GM12878 (cell line): Measurements from ENCODE around the gene PRDM1.

Source experiments
- ASH2L ChIP-seq: fragments of 300-600, 200-600 bp; sonication (generic); IDR thresholded peaks from 2 replicates; pipeline ENCODE4 v1.6.1; 2017; ENCODE audit warnings: low read depth, mild to moderate bottlenecking, borderline replicate concordance
- FOXM1 ChIP-seq: IDR thresholded peaks from 2 replicates; pipeline ENCODE4 v1.6.1; 2012; ENCODE audit warnings: low read depth, mild to moderate bottlenecking, inconsistent platforms, low read length, moderate library complexity
- MXI1 ChIP-seq: fragments of 150-350 bp; IDR thresholded peaks from 2 replicates; pipeline ENCODE4 v1.6.1; 2011; ENCODE audit warnings: low read depth, mild to moderate bottlenecking, inconsistent platforms, low read length, improper control_type of control experiment
- NRF1 ChIP-seq: conservative IDR thresholded peaks from 2 replicates; pipeline ENCODE4 v1.6.1; 2011; ENCODE audit warnings: mild to moderate bottlenecking, low read depth, low read length, improper control_type of control experiment
- POLR2A ChIP-seq: IDR thresholded peaks from 2 replicates; pipeline ENCODE4 v1.6.1; 2011; ENCODE audit warnings: low read depth, mild to moderate bottlenecking, low read length
- POLR2AphosphoS5 ChIP-seq: IDR thresholded peaks from 2 replicates; pipeline ENCODE4 v1.6.1; 2011; ENCODE audit warnings: mild to moderate bottlenecking, low read length, inconsistent platforms
- RAD21 ChIP-seq: IDR thresholded peaks from 2 replicates; pipeline ENCODE4 v1.6.1; 2011; ENCODE audit warnings: mild to moderate bottlenecking, low read depth, low read length, moderate library complexity; ENCODE audit not compliant: insufficient read depth
- SMAD1 ChIP-seq: fragments of 450-650 bp; IDR thresholded peaks from 2 replicates; pipeline ENCODE4 v1.6.1; 2018; ENCODE audit warnings: mild to moderate bottlenecking, low read depth; ENCODE audit not compliant: partially characterized antibody
- TAF1 ChIP-seq: IDR thresholded peaks from 2 replicates; pipeline ENCODE4 v1.6.1; 2011; ENCODE audit warnings: mild to moderate bottlenecking, low read depth, low read length, borderline replicate concordance
- YY1 ChIP-seq: IDR thresholded peaks from 2 replicates; pipeline ENCODE4 v1.6.1; 2011; ENCODE audit warnings: low read depth, mild to moderate bottlenecking, low read length
- TF ChIP-seq, protein P1 (sequence below), 3 experiments: IDR thresholded peaks in 2 of 3; conservative IDR thresholded peaks in 1 of 3; 2 replicates each; pipeline ENCODE4 v1.5.1; 2011; ENCODE audit warnings: low read depth in 3 of 3, low read length in 3 of 3, mild to moderate bottlenecking in 3 of 3, control low read depth in 2 of 3, moderate library complexity in 2 of 3, inconsistent platforms in 1 of 3, mixed read lengths in 1 of 3; ENCODE audit not compliant: control insufficient read depth in 2 of 3, insufficient read depth in 1 of 3; ENCODE audit errors: extremely low read depth in 1 of 3
- TF ChIP-seq, protein P2 (sequence below): fragments of 450-650 bp; formaldehyde crosslinking; IDR thresholded peaks from 2 replicates; pipeline ENCODE4 v1.4.0; 2022; ENCODE audit warnings: mild to moderate bottlenecking, moderate library complexity

DNA sequence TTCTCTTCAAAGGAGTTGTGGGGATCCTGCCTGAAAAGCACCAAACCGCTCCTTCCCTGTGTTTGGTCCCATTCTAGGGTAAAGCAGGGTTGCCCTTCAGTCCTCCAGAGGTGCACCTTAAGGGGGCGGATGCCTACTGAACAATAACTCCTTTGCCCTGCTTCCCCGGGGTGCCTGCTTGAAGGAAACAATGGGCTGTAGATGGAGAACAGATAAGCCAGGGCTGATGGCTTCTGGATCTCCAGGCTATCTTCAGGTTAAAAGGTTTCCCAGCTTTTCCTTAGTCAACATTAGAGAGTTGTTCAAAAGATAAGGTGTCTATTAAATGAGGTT is 5.4 kb upstream of the PRDM1 start:
- no peak for TF ChIP-seq POLR2AphosphoS5
- TF ChIP-seq, protein P1, sequence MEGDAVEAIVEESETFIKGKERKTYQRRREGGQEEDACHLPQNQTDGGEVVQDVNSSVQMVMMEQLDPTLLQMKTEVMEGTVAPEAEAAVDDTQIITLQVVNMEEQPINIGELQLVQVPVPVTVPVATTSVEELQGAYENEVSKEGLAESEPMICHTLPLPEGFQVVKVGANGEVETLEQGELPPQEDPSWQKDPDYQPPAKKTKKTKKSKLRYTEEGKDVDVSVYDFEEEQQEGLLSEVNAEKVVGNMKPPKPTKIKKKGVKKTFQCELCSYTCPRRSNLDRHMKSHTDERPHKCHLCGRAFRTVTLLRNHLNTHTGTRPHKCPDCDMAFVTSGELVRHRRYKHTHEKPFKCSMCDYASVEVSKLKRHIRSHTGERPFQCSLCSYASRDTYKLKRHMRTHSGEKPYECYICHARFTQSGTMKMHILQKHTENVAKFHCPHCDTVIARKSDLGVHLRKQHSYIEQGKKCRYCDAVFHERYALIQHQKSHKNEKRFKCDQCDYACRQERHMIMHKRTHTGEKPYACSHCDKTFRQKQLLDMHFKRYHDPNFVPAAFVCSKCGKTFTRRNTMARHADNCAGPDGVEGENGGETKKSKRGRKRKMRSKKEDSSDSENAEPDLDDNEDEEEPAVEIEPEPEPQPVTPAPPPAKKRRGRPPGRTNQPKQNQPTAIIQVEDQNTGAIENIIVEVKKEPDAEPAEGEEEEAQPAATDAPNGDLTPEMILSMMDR (IDR thresholded peaks at IDR 0.05 in 2 of 3, conservative IDR thresholded peaks at IDR 0.05 in 1 of 3; ENCODE audit: control insufficient read depth in 2 of 3, extremely low read depth in 1 of 3, insufficient read depth in 1 of 3, low read depth in 3 of 3, low read length in 3 of 3): no peak
- TF ChIP-seq ASH2L: no peak
- TF ChIP-seq TAF1: no peak
- TF ChIP-seq POLR2A: no peak
- TF ChIP-seq SMAD1: no peak
- no peak for TF ChIP-seq RAD21
- TF ChIP-seq YY1: no peak
- TF ChIP-seq FOXM1: no peak
- TF ChIP-seq, protein P2, sequence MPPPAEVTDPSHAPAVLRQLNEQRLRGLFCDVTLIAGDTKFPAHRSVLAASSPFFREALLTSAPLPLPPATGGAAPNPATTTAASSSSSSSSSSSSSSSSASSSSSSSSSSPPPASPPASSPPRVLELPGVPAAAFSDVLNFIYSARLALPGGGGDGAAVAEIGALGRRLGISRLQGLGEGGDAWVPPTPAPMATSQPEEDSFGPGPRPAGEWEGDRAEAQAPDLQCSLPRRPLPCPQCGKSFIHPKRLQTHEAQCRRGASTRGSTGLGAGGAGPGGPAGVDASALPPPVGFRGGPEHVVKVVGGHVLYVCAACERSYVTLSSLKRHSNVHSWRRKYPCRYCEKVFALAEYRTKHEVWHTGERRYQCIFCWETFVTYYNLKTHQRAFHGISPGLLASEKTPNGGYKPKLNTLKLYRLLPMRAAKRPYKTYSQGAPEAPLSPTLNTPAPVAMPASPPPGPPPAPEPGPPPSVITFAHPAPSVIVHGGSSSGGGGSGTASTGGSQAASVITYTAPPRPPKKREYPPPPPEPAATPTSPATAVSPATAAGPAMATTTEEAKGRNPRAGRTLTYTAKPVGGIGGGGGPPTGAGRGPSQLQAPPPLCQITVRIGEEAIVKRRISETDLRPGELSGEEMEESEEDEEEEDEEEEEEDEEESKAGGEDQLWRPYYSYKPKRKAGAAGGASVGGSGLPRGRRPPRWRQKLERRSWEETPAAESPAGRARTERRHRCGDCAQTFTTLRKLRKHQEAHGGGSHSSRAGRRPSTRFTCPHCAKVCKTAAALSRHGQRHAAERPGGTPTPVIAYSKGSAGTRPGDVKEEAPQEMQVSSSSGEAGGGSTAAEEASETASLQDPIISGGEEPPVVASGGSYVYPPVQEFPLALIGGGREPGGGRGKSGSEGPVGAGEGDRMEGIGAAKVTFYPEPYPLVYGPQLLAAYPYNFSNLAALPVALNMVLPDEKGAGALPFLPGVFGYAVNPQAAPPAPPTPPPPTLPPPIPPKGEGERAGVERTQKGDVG: no peak
- no peak for TF ChIP-seq NRF1
- TF ChIP-seq MXI1: no peak
